H1 (cell line): ENCODE results near the gene MAP2K5. TPM values are rescaled to one million over a fixed set of nuclear protein-coding genes. Genes with fewer than 3 reads are reported as not detected.

ENCODE experiments used
- CTCF ChIA-PET: fragments of 300-600 bp; sonication (Branson Sonifier 250); formaldehyde crosslinking; loops from one replicate; lab custom pipeline; 2021; ENCODE audit not compliant: partially characterized antibody; lab: Charles Lee
- POLR2A ChIA-PET: fragments of 300-600 bp; sonication (Branson Sonifier 250); formaldehyde crosslinking; loops from one replicate; lab custom pipeline; 2021; ENCODE audit warnings: inconsistent platforms; ENCODE audit not compliant: partially characterized antibody; lab: Charles Lee
- DNase-seq, 2 experiments: peaks; one replicate each; pipeline versions ENCODE4 v3.0.0 to v3.0.0-alpha.2; 2010 to 2022; ENCODE audit warnings: low spot score in 2 of 2, low read depth in 1 of 2, mixed read lengths in 1 of 2
- FAIRE-seq: peaks from 2 replicates; lab custom pipeline; 2011; peaks lifted over from hg19 to GRCh38; lab: Jason Lieb, UNC
- H2AFZ ChIP-seq: 2 replicates; pipeline ENCODE4 v1.8.1; 2012; ENCODE audit warnings: low read length, inconsistent platforms
- H2AK5ac ChIP-seq: 2 replicates; pipeline ENCODE4 v1.6.1; 2013; ENCODE audit warnings: low read depth, low read length
- H2BK120ac ChIP-seq: replicated peaks from 2 replicates; pipeline ENCODE3; 2013; ENCODE audit warnings: low read depth, low read length, inconsistent platforms
- H2BK12ac ChIP-seq: 2 replicates; pipeline ENCODE4 v1.6.1; 2013; ENCODE audit warnings: low read depth, low read length
- H2BK15ac ChIP-seq: 2 replicates; pipeline ENCODE4 v1.6.1; 2013; ENCODE audit warnings: low read length
- H2BK20ac ChIP-seq: 2 replicates; pipeline ENCODE4 v1.6.1; 2013; ENCODE audit warnings: low read length
- H2BK5ac ChIP-seq: 2 replicates; pipeline ENCODE4 v1.6.1; 2013; ENCODE audit warnings: low read depth, low read length
- H3K14ac ChIP-seq: 2 replicates; pipeline ENCODE4 v1.6.1; 2013; ENCODE audit warnings: inconsistent platforms; ENCODE audit not compliant: insufficient read length
- H3K18ac ChIP-seq: 2 replicates; pipeline ENCODE4 v1.6.1; 2013; ENCODE audit warnings: low read length; ENCODE audit errors: extremely low read depth
- H3K23ac ChIP-seq: 2 replicates; pipeline ENCODE4 v1.6.1; 2013; ENCODE audit warnings: inconsistent platforms; ENCODE audit not compliant: insufficient read length
- H3K23me2 ChIP-seq: 2 replicates; pipeline ENCODE4 v1.6.1; 2013; ENCODE audit warnings: low read depth, low read length
- H3K27ac ChIP-seq: 2 replicates; pipeline ENCODE4 v1.6.1; 2011; ENCODE audit warnings: low read depth, low read length, inconsistent platforms
- H3K27me3 ChIP-seq, 4 experiments: replicated peaks in 1 of 4; 1 replicate in 1 of 4; 2 replicates in 3 of 4; pipeline versions ENCODE4 v1.6.1 to v1.8.1; 2011 to 2013; ENCODE audit warnings: low read length in 3 of 4, mild to moderate bottlenecking in 3 of 4, inconsistent platforms in 2 of 4, mixed read lengths in 2 of 4, moderate library complexity in 1 of 4; ENCODE audit not compliant: control insufficient read depth in 3 of 4, insufficient read depth in 3 of 4; ENCODE audit errors: extremely low read depth in 1 of 4
- H3K36me3 ChIP-seq, 4 experiments: 2 replicates each; pipeline versions ENCODE4 v1.6.1 to v1.8.1; 2011 to 2013; ENCODE audit warnings: mild to moderate bottlenecking in 4 of 4, low read length in 3 of 4, moderate library complexity in 2 of 4, control low read depth in 1 of 4, inconsistent platforms in 1 of 4; ENCODE audit not compliant: insufficient read depth in 4 of 4, control insufficient read depth in 2 of 4
- H3K4ac ChIP-seq: replicated peaks from 2 replicates; pipeline ENCODE3; 2013; ENCODE audit warnings: low read length, low read depth, mixed read lengths, inconsistent platforms; ENCODE audit not compliant: insufficient read length
- H3K4me1 ChIP-seq, 4 experiments: replicated peaks in 1 of 4; 1 replicate in 1 of 4; 2 replicates in 3 of 4; pipeline versions ENCODE4 v1.6.1 to v1.8.1; 2011 to 2013; ENCODE audit warnings: low read length in 3 of 4, inconsistent platforms in 2 of 4, mixed read lengths in 1 of 4; ENCODE audit not compliant: insufficient read depth in 4 of 4, control insufficient read depth in 3 of 4
- H3K4me2 ChIP-seq, 2 experiments: 2 replicates each; pipeline versions ENCODE4 v1.6.1 to v1.8.1; 2011 to 2013; ENCODE audit warnings: low read depth in 2 of 2, low read length in 2 of 2, control low read depth in 1 of 2, inconsistent platforms in 1 of 2, mild to moderate bottlenecking in 1 of 2; ENCODE audit not compliant: insufficient read depth in 1 of 2
- H3K4me3 ChIP-seq, 4 experiments: fragments of 200-600, 300-600 bp in 1 of 4; sonication (generic), shearing (Covaris generic), sonication (Bioruptor Twin) in 1 of 4; 2 replicates each; pipeline versions ENCODE4 v1.5.1 to v1.8.1; 2011 to 2016; ENCODE audit warnings: low read length in 4 of 4, low read depth in 3 of 4, control low read depth in 2 of 4, inconsistent platforms in 2 of 4, mild to moderate bottlenecking in 2 of 4, mixed read lengths in 1 of 4, moderate library complexity in 1 of 4; ENCODE audit not compliant: insufficient read depth in 2 of 4; ENCODE audit errors: extremely low read depth in 1 of 4
- H3K56ac ChIP-seq: replicated peaks from 2 replicates; pipeline ENCODE3; 2013; ENCODE audit warnings: low read depth, mild to moderate bottlenecking, mixed read lengths, low read length, inconsistent platforms; ENCODE audit not compliant: insufficient read length
- H3K79me1 ChIP-seq: 2 replicates; pipeline ENCODE4 v1.6.1; 2013; ENCODE audit warnings: low read depth, low read length, control low read depth
- H3K79me2 ChIP-seq, 2 experiments: 2 replicates each; pipeline versions ENCODE4 v1.6.1 to v1.8.1; 2012 to 2013; ENCODE audit warnings: low read length in 2 of 2, mild to moderate bottlenecking in 2 of 2, inconsistent platforms in 1 of 2; ENCODE audit not compliant: insufficient read depth in 2 of 2, control insufficient read depth in 1 of 2
- H3K9ac ChIP-seq, 4 experiments: replicated peaks in 1 of 4; 1 replicate in 1 of 4; 2 replicates in 3 of 4; pipeline versions ENCODE4 v1.6.1 to v1.8.1; 2011 to 2013; ENCODE audit warnings: low read depth in 3 of 4, low read length in 3 of 4, control low read depth in 2 of 4, mild to moderate bottlenecking in 2 of 4, moderate library complexity in 2 of 4, inconsistent platforms in 1 of 4; ENCODE audit errors: extremely low read depth in 1 of 4
- H3K9me3 ChIP-seq, 2 experiments: 2 replicates each; pipeline versions ENCODE4 v1.6.1 to v1.8.1; 2012 to 2013; ENCODE audit warnings: mild to moderate bottlenecking in 2 of 2, moderate library complexity in 2 of 2, control low read depth in 1 of 2, inconsistent platforms in 1 of 2, low read depth in 1 of 2, low read length in 1 of 2, mixed read lengths in 1 of 2; ENCODE audit not compliant: insufficient read depth in 2 of 2
- H4K20me1 ChIP-seq, 2 experiments: replicated peaks in 1 of 2; 2 replicates each; pipeline versions ENCODE3 to v1.8.1; 2011 to 2013; ENCODE audit warnings: inconsistent platforms in 2 of 2, low read length in 2 of 2, mild to moderate bottlenecking in 1 of 2; ENCODE audit not compliant: insufficient read depth in 2 of 2, control insufficient read depth in 1 of 2
- H4K5ac ChIP-seq: 2 replicates; pipeline ENCODE4 v1.6.1; 2013; ENCODE audit warnings: low read length, low read depth, mixed read lengths, inconsistent platforms; ENCODE audit not compliant: insufficient read length
- H4K8ac ChIP-seq: 2 replicates; pipeline ENCODE4 v1.8.0; 2013; ENCODE audit warnings: mild to moderate bottlenecking, moderate library complexity, low read length, inconsistent platforms; ENCODE audit not compliant: insufficient read depth; ENCODE audit errors: extremely low read depth
- H4K91ac ChIP-seq: replicated peaks from 2 replicates; pipeline ENCODE3; 2013; ENCODE audit warnings: low read length, mixed read lengths, inconsistent platforms; ENCODE audit not compliant: insufficient read length
- CBX8 ChIP-seq: fragments of 300-800, 300-1000 bp; sonication (generic); IDR thresholded peaks from 2 replicates; pipeline ENCODE4 v1.7.1; 2016; ENCODE audit warnings: low read depth, low read length, borderline replicate concordance
- HDAC2 ChIP-seq, 2 experiments: fragments of 300-600 bp in 1 of 2; sonication (generic) in 1 of 2; IDR thresholded peaks; 2 replicates each; pipeline ENCODE4 v1.6.1; 2011 to 2012; ENCODE audit warnings: low read depth in 2 of 2, low read length in 2 of 2, mild to moderate bottlenecking in 2 of 2, moderate library complexity in 2 of 2, borderline replicate concordance in 1 of 2, inconsistent platforms in 1 of 2
- SIRT6 ChIP-seq: IDR thresholded peaks from one replicate; pipeline ENCODE4 v1.7.1; 2012; ENCODE audit warnings: low read length, inconsistent platforms
- WGBS, 2 experiments: shearing (Covaris generic) in 1 of 2; methylation state at CpG; one replicate each; pipeline versions ENCODE4 v1.1.6 to v1.1.7; 2013 to 2015; ENCODE audit warnings: low lambda C conversion rate in 2 of 2, mixed read lengths in 2 of 2, inconsistent platforms in 1 of 2, low coverage in 1 of 2, missing lambda C conversion rate in 1 of 2; ENCODE audit not compliant: insufficient replicate concordance in 2 of 2, insufficient coverage in 1 of 2, insufficient read length in 1 of 2; ENCODE audit errors: extremely low coverage in 1 of 2, missing lambda C conversion rate in 1 of 2; 5-methylcytosine and 5-hydroxymethylcytosine counted together
- polyA plus RNA-seq, 7 experiments: library from polyadenylated mRNA; depleted of rRNA in 3 of 7; stranded (reverse) in 5 of 7; unstranded in 2 of 7; fragments of >200 nt in 5 of 7; fragments of 200-250 nt in 2 of 7; gene quantifications; 1 replicate in 5 of 7; 2 replicates in 1 of 7; 4 replicates in 1 of 7; pipeline versions ENCODE4 v1.2.1 to v1.2.3, GENCODE V29; 2011 to 2013; ENCODE audit warnings: missing spikeins in 2 of 7, mixed read lengths in 2 of 7
- total RNA-seq: library from RNA; stranded (reverse); fragmentation: NEBNext Ultra II Directional; extraction: Animal tissue kit (Norgen Biotek cat#: 25700); gene quantifications from 2 replicates; pipeline ENCODE4 v1.2.1, GENCODE V29; 2021
- TF ChIP-seq, protein P1 (sequence below): IDR thresholded peaks from 2 replicates; pipeline ENCODE4 v1.6.1; 2012; ENCODE audit warnings: low read length, inconsistent platforms

MAP2K5 gene
- total and polyA plus RNA-seq, 2 of the 8 experiments (the other 6 are each of a cell fraction or from before 2014, with no cell fraction given): 4.4 to 15.8 TPM

DNA sequence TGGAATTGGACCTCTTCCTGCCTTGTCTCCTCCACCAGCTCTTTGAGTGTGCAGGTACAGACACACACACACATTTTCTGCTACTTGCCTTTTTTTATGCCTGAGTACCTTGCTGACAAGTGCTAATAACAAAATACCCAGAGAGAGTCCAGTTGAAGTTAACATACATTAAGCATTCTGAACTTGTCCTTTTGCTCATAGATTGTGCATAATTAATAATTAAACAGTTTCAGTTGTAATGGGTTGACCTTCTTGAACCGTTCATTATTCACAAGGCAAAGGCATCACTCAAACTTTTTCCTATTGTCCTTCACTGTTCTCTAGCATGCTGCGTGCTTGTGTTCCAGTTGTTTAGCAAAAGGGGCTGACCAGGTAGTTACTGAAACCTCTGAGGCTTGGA, 223.2 kb downstream of the MAP2K5 start:
- Histone ChIP-seq H3K14ac (no peak overlapping the region), H2BK15ac (no peak overlapping the region), H4K5ac (no peak overlapping the region), H3K79me2 (no peaks in the 10 kb centered on the region), H2AK5ac (no peak overlapping the region), H3K56ac (no peak overlapping the region), H3K4ac (no peak overlapping the region), H2BK5ac (no peak overlapping the region), H3K4me2 (no peak overlapping the region), H2AFZ (no peak overlapping the region), H3K23me2 (no peaks in the 10 kb centered on the region), H2BK20ac (no peak overlapping the region), H3K27me3 (no peaks in the 10 kb centered on the region), H4K8ac (no peak overlapping the region), H3K9me3 (no peaks in the 10 kb centered on the region), H3K36me3 (no peaks in the 10 kb centered on the region), H3K18ac (no peak overlapping the region), H3K4me3 (no peak overlapping the region), H3K4me1 (peaks cover 0 to 7% (median 0%) of the 10 kb centered on the region in 4 experiments; a peak in 2 of 7 replicates), H3K23ac (no peak overlapping the region), H3K27ac (no peak overlapping the region), H2BK120ac (no peak overlapping the region), H4K91ac (no peak overlapping the region), H3K79me1 (no peaks in the 10 kb centered on the region), H4K20me1 (no peaks in the 10 kb centered on the region), H3K9ac (no peak overlapping the region), H2BK12ac (no peak overlapping the region)
- WGBS, 2 experiments: 85% methylated on average over 2 of the region's 2 CpGs; no CpG with 5 or more reads in 1 of the 2 experiments
- DNase-seq (no peak), FAIRE-seq (no peak)
- CTCF ChIA-PET: interaction anchor here (0.6 to 1.2 kb wide), 2 partner anchors 25 to 1251 kb away, joined by 3 read pairs; no protein-coding TSS in a partner anchor
- POLR2A ChIA-PET: no interaction called here
- TF ChIP-seq HDAC2 (IDR thresholded peaks at IDR 0.05; ENCODE audit: borderline replicate concordance in 1 of 2, low read depth in 2 of 2, low read length in 2 of 2) (no peak), SIRT6 (no peak), CBX8 (no peak)
- TF ChIP-seq, protein P1, sequence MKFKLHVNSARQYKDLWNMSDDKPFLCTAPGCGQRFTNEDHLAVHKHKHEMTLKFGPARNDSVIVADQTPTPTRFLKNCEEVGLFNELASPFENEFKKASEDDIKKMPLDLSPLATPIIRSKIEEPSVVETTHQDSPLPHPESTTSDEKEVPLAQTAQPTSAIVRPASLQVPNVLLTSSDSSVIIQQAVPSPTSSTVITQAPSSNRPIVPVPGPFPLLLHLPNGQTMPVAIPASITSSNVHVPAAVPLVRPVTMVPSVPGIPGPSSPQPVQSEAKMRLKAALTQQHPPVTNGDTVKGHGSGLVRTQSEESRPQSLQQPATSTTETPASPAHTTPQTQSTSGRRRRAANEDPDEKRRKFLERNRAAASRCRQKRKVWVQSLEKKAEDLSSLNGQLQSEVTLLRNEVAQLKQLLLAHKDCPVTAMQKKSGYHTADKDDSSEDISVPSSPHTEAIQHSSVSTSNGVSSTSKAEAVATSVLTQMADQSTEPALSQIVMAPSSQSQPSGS: no peak
